H1 (cell line): ENCODE measurements around the gene SPI1. TPM values are rescaled to one million over a fixed set of nuclear protein-coding genes. Genes with fewer than 3 reads are reported as not detected.

Source experiments
- MAFK ChIP-seq: IDR thresholded peaks from 2 replicates; pipeline ENCODE4 v1.6.1; 2012; ENCODE audit warnings: low read depth, mild to moderate bottlenecking, improper control_type of control experiment, low read length
- TEAD4 ChIP-seq: IDR thresholded peaks from 2 replicates; pipeline ENCODE4 v1.6.1; 2012; ENCODE audit warnings: low read depth, low read length, inconsistent platforms, mixed read lengths
- YY1 ChIP-seq: IDR thresholded peaks from 2 replicates; pipeline ENCODE4 v1.6.1; 2011; ENCODE audit warnings: low read depth, mild to moderate bottlenecking, low read length
- polyA plus RNA-seq, 7 experiments: library from polyadenylated mRNA; depleted of rRNA in 3 of 7; stranded (reverse) in 5 of 7; unstranded in 2 of 7; fragments of >200 nt in 5 of 7; fragments of 200-250 nt in 2 of 7; gene quantifications; 1 replicate in 5 of 7; 2 replicates in 1 of 7; 4 replicates in 1 of 7; pipeline versions ENCODE4 v1.2.1 to v1.2.3, GENCODE V29; 2011 to 2013; ENCODE audit warnings: missing spikeins in 2 of 7, mixed read lengths in 2 of 7
- total RNA-seq: library from RNA; stranded (reverse); fragmentation: NEBNext Ultra II Directional; extraction: Animal tissue kit (Norgen Biotek cat#: 25700); gene quantifications from 2 replicates; pipeline ENCODE4 v1.2.1, GENCODE V29; 2021
- TF ChIP-seq, protein P1 (sequence below): IDR thresholded peaks from 2 replicates; pipeline ENCODE4 v1.6.1; 2012; ENCODE audit warnings: inconsistent platforms

The SPI1 gene
- total and polyA plus RNA-seq, 2 of the 8 experiments (the other 6 are each of a cell fraction or from before 2014, with no cell fraction given) = 0.12 TPM; not detected in 1

DNA sequence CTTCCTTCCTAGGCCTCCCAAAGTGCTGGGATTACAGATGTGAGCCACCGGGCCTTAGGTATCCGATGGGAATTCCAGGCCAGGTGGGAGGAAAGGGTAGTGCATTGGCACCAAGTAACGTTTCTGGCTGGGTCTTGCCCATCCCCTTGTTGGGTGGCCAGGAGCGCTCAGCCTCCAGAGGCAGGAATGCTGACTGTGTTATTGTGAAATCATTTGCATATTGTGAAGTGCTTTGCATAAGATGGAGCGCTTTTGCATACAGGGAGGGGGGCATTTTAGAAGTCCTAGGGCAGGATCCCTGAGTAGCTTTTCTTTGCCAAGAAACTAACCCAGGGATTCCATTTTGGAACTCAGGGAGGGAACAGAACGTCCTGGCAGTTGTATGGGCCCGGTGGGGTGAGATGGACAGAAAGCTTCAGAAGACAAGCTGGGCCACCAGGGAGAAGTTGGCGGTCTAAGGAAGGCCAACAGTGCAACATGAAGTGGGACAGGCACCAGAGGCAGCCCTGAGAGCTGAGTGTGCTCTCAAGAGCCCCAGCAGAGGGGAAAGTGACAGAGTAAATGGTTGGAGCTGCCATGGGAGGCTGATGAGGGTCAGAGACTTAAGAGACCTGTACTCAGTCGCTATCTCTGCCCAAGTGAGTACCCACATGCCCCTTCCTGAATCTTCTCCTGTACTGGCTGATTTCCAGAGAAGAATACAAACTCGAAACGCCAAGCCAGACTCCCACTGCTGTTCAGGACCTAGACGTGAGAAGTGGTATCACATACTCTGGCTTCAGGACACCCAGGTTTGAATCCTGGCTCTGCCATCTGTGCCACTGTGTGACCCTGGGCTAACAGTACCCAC lies 28.8 kb upstream of the SPI1 start (continued):
- TF ChIP-seq YY1 (0 out of 2 replicates have a peak, but pooled peaks have one; percentile 35), MAFK (peak; percentile 58; the same call in 1 of the 2 replicates), TEAD4 (peak; percentile 89)
- TF ChIP-seq, protein P1, sequence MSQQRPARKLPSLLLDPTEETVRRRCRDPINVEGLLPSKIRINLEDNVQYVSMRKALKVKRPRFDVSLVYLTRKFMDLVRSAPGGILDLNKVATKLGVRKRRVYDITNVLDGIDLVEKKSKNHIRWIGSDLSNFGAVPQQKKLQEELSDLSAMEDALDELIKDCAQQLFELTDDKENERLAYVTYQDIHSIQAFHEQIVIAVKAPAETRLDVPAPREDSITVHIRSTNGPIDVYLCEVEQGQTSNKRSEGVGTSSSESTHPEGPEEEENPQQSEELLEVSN = no peak
- TF ChIP-seq, all 59 proteins: peak for 6
